ENCODE data around the gene IRF6. TPM values are rescaled to one million over a fixed set of nuclear protein-coding genes. Genes with fewer than 3 reads are reported as not detected.
"Not testable (repeated sequence)": the region's sequence is repeated elsewhere in the genome, so short reads cannot be mapped to it uniquely, and the experiment has no call there.

Gene IRF6
- total RNA-seq, 6 experiments from 2014 or later = 24.9 to 33.9 (median 28.9) TPM

GRCh38 chr1:209802117-209802779, 3.7 kb downstream of the IRF6 start:
- H3K27me3 ChIP-seq = no peaks in the 10 kb centered on the region
- ATAC-seq = peak; percentile 64 to 78 (median 74)
- TF ChIP-seq POLR2A (IDR thresholded peaks at IDR 0.05) (peak; percentile 54), CTCF (IDR thresholded peaks at IDR 0.05) (no peak)
- H3K36me3 ChIP-seq = no peaks in the 10 kb centered on the region
- H3K4me1 ChIP-seq = peaks cover 0 to 22% (median 6%) of the 10 kb centered on the region in 4 donors
- H3K4me3 ChIP-seq = peak overlapping the region in 2 of 3 donors; percentile 29 to 43
- intact Hi-C loops (cut with DNase I) = no loop called here
- DNase-seq = peak in 1 of 3 donors; percentile 78
- 37% methylated on average over 4 of the region's 4 CpGs for WGBS (ENCODE audit: insufficient coverage, low coverage, low lambda C conversion rate, missing lambda C conversion rate)
- H3K27ac ChIP-seq = peak overlapping the region; percentile 89 to 99 (median 95)
- no peaks in the 10 kb centered on the region for H3K9me3 ChIP-seq

GRCh38 chr1:209800984-209801834, 4.7 kb downstream of the IRF6 start:
- H3K36me3 ChIP-seq = peaks cover 0 to under 1% (median 0%) of the 10 kb centered on the region in 4 donors
- peaks cover 0 to 22% (median 6%) of the 10 kb centered on the region in 4 donors for H3K4me1 ChIP-seq
- TF ChIP-seq POLR2A (IDR thresholded peaks at IDR 0.05) = peak; percentile 53
- TF ChIP-seq CTCF (IDR thresholded peaks at IDR 0.05) = no peak
- intact Hi-C loops (cut with DNase I) = no loop called here
- 13% methylated on average over 5 of the region's 5 CpGs for WGBS (ENCODE audit: insufficient coverage, low coverage, low lambda C conversion rate, missing lambda C conversion rate)
- ATAC-seq (peak; percentile 80 to 85 (median 84)), DNase-seq (peak; percentile 88 to 97 (median 95))
- peak overlapping the region; percentile 89 to 99 (median 95) for H3K27ac ChIP-seq
- no peaks in the 10 kb centered on the region for H3K27me3 ChIP-seq
- H3K4me3 ChIP-seq = peak overlapping the region; percentile 9 to 43 (median 31)
- no peaks in the 10 kb centered on the region for H3K9me3 ChIP-seq

- intact Hi-C loops (cut with DNase I) = no loop called here
Measured at GRCh38 chr1:209797978-209798639, 7.8 kb downstream of the IRF6 start.

GRCh38 chr1:209793711-209794110, 12.2 kb downstream of the IRF6 start:
- DNase-seq; H3K27ac ChIP-seq; H3K9me3 ChIP-seq; intact Hi-C loops (cut with DNase I); H3K4me3 ChIP-seq; ATAC-seq; H3K27me3 ChIP-seq: not testable (repeated sequence)
- Histone ChIP-seq H3K36me3 (peaks cover 0 to 34% (median 12%) of the 10 kb centered on the region in 4 donors), H3K4me1 (peaks cover 0 to 19% (median 7%) of the 10 kb centered on the region in 4 donors)
- WGBS (ENCODE audit: insufficient coverage, low coverage, low lambda C conversion rate, missing lambda C conversion rate) = 82% methylated on average over 3 of the region's 3 CpGs

More at GRCh38 chr1:209797978-209798639, 7.8 kb downstream of the IRF6 start:
- Histone ChIP-seq H3K4me1 (peaks cover 0 to 21% (median 4%) of the 10 kb centered on the region in 4 donors), H3K27me3 (no peaks in the 10 kb centered on the region), H3K27ac (no peak overlapping the region), H3K36me3 (peaks cover 0 to 21% (median 9%) of the 10 kb centered on the region in 4 donors), H3K9me3 (no peaks in the 10 kb centered on the region), H3K4me3 (no peak overlapping the region)
- no peak for TF ChIP-seq CTCF (IDR thresholded peaks at IDR 0.05)
- no peak for TF ChIP-seq POLR2A (IDR thresholded peaks at IDR 0.05)
- 79% methylated on average over 7 of the region's 9 CpGs for WGBS (ENCODE audit: insufficient coverage, low coverage, low lambda C conversion rate, missing lambda C conversion rate)
- no peak for DNase-seq
- ATAC-seq = no peak

Data from right lobe of liver (tissue), 6 donors.